AML-193 (cell line): ENCODE results near the gene EIF4G2.
A peak's percentile ranks its signal among the peaks of the same experiment; 100 is the strongest.

Source experiments
- DNase-seq, 2 experiments: peaks; one replicate each; lab custom pipeline; 2025; lab: John Stamatoyannopoulos, UW

EIF4G2 gene

GRCh38 chr11:10771457-10771856 lies 37.3 kb downstream of the EIF4G2 start:
- DNase-seq = no peak

GRCh38 chr11:10770626-10771254 lies 38.0 kb downstream of the EIF4G2 start:
- DNase-seq = peak; percentile 14 to 29

GRCh38 chr11:10764412-10764811 lies 44.3 kb downstream of the EIF4G2 start:
- no peak for DNase-seq

GRCh38 chr11:10763766-10764165 lies 45.0 kb downstream of the EIF4G2 start:
- DNase-seq = no peak

- no peak for DNase-seq
These were observed 45.8 kb downstream of the EIF4G2 start for GRCh38 chr11:10762913-10763421.

GRCh38 chr11:10762185-10762584 lies 46.5 kb downstream of the EIF4G2 start:
- peak; percentile 51 to 58 for DNase-seq

- DNase-seq = no peak
These were observed 47.5 kb downstream of the EIF4G2 start for GRCh38 chr11:10761085-10761698.

GRCh38 chr11:10758957-10759356 lies 49.8 kb downstream of the EIF4G2 start:
- DNase-seq = peak; percentile 49 to 66

- DNase-seq = no peak
These were observed 56.2 kb downstream of the EIF4G2 start for GRCh38 chr11:10752486-10752885.

- DNase-seq = no peak
These were observed 56.7 kb downstream of the EIF4G2 start for GRCh38 chr11:10752061-10752460.

- no peak for DNase-seq
These were observed 57.2 kb downstream of the EIF4G2 start for GRCh38 chr11:10751581-10751940.

GRCh38 chr11:10750838-10751580 lies 57.7 kb downstream of the EIF4G2 start, which contains the start of gene CTR9:
CTR9 (plus strand) TSS chr11:10751246; CDS start chr11:10751413, 167 bp downstream.
- DNase-seq = peak; percentile 79 to 83

GRCh38 chr11:10749476-10749875 lies 59.2 kb downstream of the EIF4G2 start:
- DNase-seq = no peak

GRCh38 chr11:10747733-10748132 lies 61.0 kb downstream of the EIF4G2 start:
- DNase-seq = peak in 1 of 2 experiments; percentile 4
